HepG2 (cell line): ENCODE measurements around the gene IGLON5. TPM values are rescaled to one million over a fixed set of nuclear protein-coding genes. Genes with fewer than 3 reads are reported as not detected.
A peak's percentile ranks its signal among the peaks of the same experiment; 100 is the strongest.

Source experiments
- DZIP1 ChIP-seq: sonication (generic); formaldehyde crosslinking; IDR thresholded peaks from 2 replicates; pipeline ENCODE4 v1.5.0; 2020; ENCODE audit warnings: mild to moderate bottlenecking, missing genetic modification reagents
- HES4 ChIP-seq: sonication (generic); formaldehyde crosslinking; IDR thresholded peaks from 2 replicates; pipeline ENCODE4 v1.9.0; 2021; ENCODE audit warnings: mild to moderate bottlenecking, missing genetic modification reagents, borderline replicate concordance
- HNF4G ChIP-seq, 2 experiments: sonication (generic) in 1 of 2; formaldehyde crosslinking in 1 of 2; IDR thresholded peaks; 2 replicates each; pipeline versions ENCODE4 v1.4.0 to v1.6.1; 2011 to 2020; ENCODE audit warnings: borderline replicate concordance in 2 of 2, low read depth in 2 of 2, mild to moderate bottlenecking in 2 of 2, low read length in 1 of 2, missing genetic modification reagents in 1 of 2, moderate library complexity in 1 of 2
- KDM1A ChIP-seq: IDR thresholded peaks from 2 replicates; pipeline ENCODE4 v1.6.1; 2016; ENCODE audit warnings: missing compliant biosample characterization
- MIER2 ChIP-seq: IDR thresholded peaks from 2 replicates; pipeline ENCODE4 v1.6.1; 2016; ENCODE audit warnings: missing biosample characterization, missing genetic modification reagents
- NFE2 ChIP-seq: sonication (generic); formaldehyde crosslinking; IDR thresholded peaks from 2 replicates; pipeline ENCODE4 v1.4.0; 2020; ENCODE audit warnings: missing genetic modification reagents
- POLR2G ChIP-seq: fragments of 200-400 bp; formaldehyde crosslinking; IDR thresholded peaks from 2 replicates; pipeline ENCODE4 v1.6.1; 2018; ENCODE audit warnings: mild to moderate bottlenecking, low read depth, low read length, moderate library complexity
- PREB ChIP-seq: sonication (generic); formaldehyde crosslinking; IDR thresholded peaks from 2 replicates; pipeline ENCODE4 v1.4.0; 2020; ENCODE audit warnings: missing genetic modification reagents
- SIX4 ChIP-seq: sonication (generic); formaldehyde crosslinking; IDR thresholded peaks from 2 replicates; pipeline ENCODE4 v1.4.0; 2020; ENCODE audit warnings: missing genetic modification reagents
- SKI ChIP-seq: fragments of 450-650 bp; IDR thresholded peaks from one replicate; pipeline ENCODE4 v1.6.1; 2018; ENCODE audit warnings: mild to moderate bottlenecking; ENCODE audit not compliant: partially characterized antibody
- SKIL ChIP-seq: sonication (generic); formaldehyde crosslinking; IDR thresholded peaks from 2 replicates; pipeline ENCODE4 v1.8.0; 2022; ENCODE audit warnings: missing genetic modification reagents, mild to moderate bottlenecking, moderate library complexity, borderline replicate concordance
- STAT6 ChIP-seq: sonication (generic); formaldehyde crosslinking; IDR thresholded peaks from 2 replicates; pipeline ENCODE4 v1.4.0; 2020; ENCODE audit warnings: missing genetic modification reagents, mild to moderate bottlenecking, borderline replicate concordance
- TEF ChIP-seq: sonication (generic); formaldehyde crosslinking; IDR thresholded peaks from 2 replicates; pipeline ENCODE4 v1.5.0; 2020; ENCODE audit warnings: missing genetic modification reagents
- U2AF1 ChIP-seq: fragments of 200-400 bp; formaldehyde crosslinking; optimal IDR thresholded peaks from 2 replicates; pipeline ENCODE3; 2017; ENCODE audit warnings: mild to moderate bottlenecking, low read depth, low read length
- YEATS2 ChIP-seq: sonication (generic); formaldehyde crosslinking; IDR thresholded peaks from 2 replicates; pipeline ENCODE4 v1.4.0; 2020; ENCODE audit warnings: missing genetic modification reagents, borderline replicate concordance
- ZBTB38 ChIP-seq: sonication (generic); formaldehyde crosslinking; IDR thresholded peaks from 2 replicates; pipeline ENCODE4 v1.5.1; 2020; ENCODE audit warnings: mild to moderate bottlenecking, missing genetic modification reagents
- ZFP36L1 ChIP-seq: sonication (generic); formaldehyde crosslinking; IDR thresholded peaks from 2 replicates; pipeline ENCODE4 v1.8.0; 2022; ENCODE audit warnings: mild to moderate bottlenecking, missing genetic modification reagents, moderate library complexity
- ZFP41 ChIP-seq: sonication (generic); formaldehyde crosslinking; IDR thresholded peaks from 2 replicates; pipeline ENCODE4 v1.4.0; 2020; ENCODE audit warnings: mild to moderate bottlenecking, missing genetic modification reagents, borderline replicate concordance
- ZNF737 ChIP-seq: sonication (generic); formaldehyde crosslinking; IDR thresholded peaks from 2 replicates; pipeline ENCODE4 v1.5.0; 2020; ENCODE audit warnings: missing genetic modification reagents, mild to moderate bottlenecking, borderline replicate concordance
- ZNF790 ChIP-seq: sonication (generic); formaldehyde crosslinking; IDR thresholded peaks from 2 replicates; pipeline ENCODE4 v1.8.0; 2022; ENCODE audit warnings: missing genetic modification reagents, mild to moderate bottlenecking, borderline replicate concordance
- ZNF83 ChIP-seq: sonication (generic); formaldehyde crosslinking; IDR thresholded peaks from 2 replicates; pipeline ENCODE4 v1.4.0; 2020; ENCODE audit warnings: missing genetic modification reagents, mild to moderate bottlenecking, borderline replicate concordance
- polyA plus RNA-seq, 8 experiments: library from polyadenylated mRNA; depleted of rRNA in 3 of 8; stranded (reverse) in 7 of 8; unstranded in 1 of 8; fragments of >200 nt; fragmentation: Illumina TruSeq in 4 of 8; extraction: Trizol in 4 of 8; gene quantifications; 2 replicates each; pipeline versions ENCODE4 v1.2.1 to v1.2.3, GENCODE V29; 2011 to 2016; ENCODE audit warnings: low read depth in 4 of 8, missing spikeins in 1 of 8, mixed read lengths in 1 of 8; ENCODE audit not compliant: insufficient read depth in 1 of 8
- total RNA-seq, 5 experiments: library from RNA; depleted of rRNA; stranded (reverse); fragments of >200 nt; fragmentation: Illumina TruSeq; extraction: Trizol; gene quantifications; 2 replicates each; pipeline ENCODE4 v1.2.3, GENCODE V29; 2016; ENCODE audit warnings: low read depth in 1 of 5

Gene IGLON5
- total and polyA plus RNA-seq, 2 of the 13 experiments (the other 11 are each of a cell fraction or from before 2014, with no cell fraction given), result 0.04 to 5.7 TPM

- TF ChIP-seq DZIP1 (no peak), NFE2 (CRISPR knock-in tag) (no peak), ZNF737 (CRISPR knock-in tag) (no peak), MIER2 (CRISPR knock-in tag) (no peak), TEF (CRISPR knock-in tag) (no peak), POLR2G (peak; percentile 58), SKI (no peak), HES4 (CRISPR knock-in tag) (no peak), ZNF790 (no peak), KDM1A (CRISPR knock-in tag) (no peak), ZFP41 (CRISPR knock-in tag) (no peak), PREB (CRISPR knock-in tag) (no peak), ZFP36L1 (CRISPR knock-in tag) (no peak), ZNF83 (CRISPR knock-in tag) (no peak), SKIL (CRISPR knock-in tag) (no peak), U2AF1 (no peak), HNF4G (IDR thresholded peaks at IDR 0.05; ENCODE audit: borderline replicate concordance, low read depth, low read length) (no peak), HNF4G (CRISPR knock-in tag; IDR thresholded peaks at IDR 0.05; ENCODE audit: borderline replicate concordance, low read depth) (no peak), STAT6 (CRISPR knock-in tag) (no peak), SIX4 (CRISPR knock-in tag) (no peak), ZBTB38 (no peak), YEATS2 (CRISPR knock-in tag) (no peak)
Observed at GRCh38 chr19:51352783-51353360, 41.4 kb downstream of the IGLON5 start (continued).
